ENCODE results near the gene HES2. TPM values are rescaled to one million over a fixed set of nuclear protein-coding genes. Genes with fewer than 3 reads are reported as not detected.

The HES2 gene, protein sequence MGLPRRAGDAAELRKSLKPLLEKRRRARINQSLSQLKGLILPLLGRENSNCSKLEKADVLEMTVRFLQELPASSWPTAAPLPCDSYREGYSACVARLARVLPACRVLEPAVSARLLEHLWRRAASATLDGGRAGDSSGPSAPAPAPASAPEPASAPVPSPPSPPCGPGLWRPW
- total RNA-seq (0.27 and 0.44 TPM in 2 replicates), polyA plus RNA-seq (0.36 and 1.2 TPM in 2 replicates)

DNA sequence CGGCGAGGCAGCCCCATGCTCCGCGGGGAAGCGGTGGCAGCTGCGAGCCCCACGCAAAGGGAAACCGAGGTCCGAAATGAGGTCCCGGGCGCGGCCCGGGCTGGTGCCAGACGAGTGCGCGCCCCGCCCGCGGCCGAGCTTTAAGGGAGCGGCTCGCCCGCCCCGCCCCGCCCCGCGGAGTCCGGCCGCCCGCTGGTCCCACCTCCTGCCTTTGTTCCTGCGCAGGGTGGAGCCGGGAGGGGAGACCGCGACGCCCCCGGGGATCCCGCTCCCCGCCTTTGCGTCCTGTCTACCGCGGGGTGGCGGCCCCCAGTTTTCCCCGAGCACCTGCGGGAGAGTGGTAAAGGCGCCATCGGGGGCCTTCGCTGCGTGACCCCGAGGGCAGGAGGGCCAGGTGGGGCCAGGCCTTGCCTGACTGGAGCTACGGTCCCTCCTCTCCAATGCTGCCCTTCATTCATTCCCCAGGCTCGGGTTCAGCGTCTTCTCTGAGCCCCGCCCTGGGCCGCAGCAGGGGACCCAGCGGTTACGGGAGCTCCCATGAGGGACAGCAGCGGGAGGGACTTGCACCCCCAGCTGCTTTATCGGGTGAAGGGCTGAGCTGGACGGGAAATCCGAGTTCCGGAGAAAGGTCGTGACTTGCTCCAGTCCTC, at the start of gene HES2:
TSS of gene HES2 (minus strand) at position 116 of the 650 bp plus-strand sequence. CDS start at position 17, 99 bp downstream.
- Histone ChIP-seq H3K27ac (no peak within 1 kb of the TSS), H3K79me2 (no peaks in the 10 kb centered on the region), H4K20me1 (ENCODE audit: insufficient read depth, poor library complexity, severe bottlenecking) (no peaks in the 10 kb centered on the region), H3K4me3 (peak within 1 kb of the TSS; percentile 10), H3K4me1 (ENCODE audit: insufficient read depth) (peaks cover 27% of the 10 kb centered on the region), H3K9me3 (ENCODE audit: low read depth) (no peaks in the 10 kb centered on the region), H3K4me2 (peak within 1 kb of the TSS; percentile 88), H3K27me3 (peaks cover 84% of the 10 kb centered on the region), H3K36me3 (replicated peaks; ENCODE audit: insufficient read depth, low read depth) (no peaks in the 10 kb centered on the region), H2AFZ (peak within 1 kb of the TSS; percentile 56), H3K9me2 (replicated peaks; ENCODE audit: insufficient read depth) (no peaks in the 10 kb centered on the region)
- peak; percentile 48 for DNase-seq (ENCODE audit: low spot score)
- TF ChIP-seq EZH2phosphoT487 (IDR thresholded peaks at IDR 0.05; ENCODE audit: low read depth, severe bottlenecking, unreplicated experiment), result peak; percentile 53
- TF ChIP-seq EZH2 (IDR thresholded peaks at IDR 0.05; ENCODE audit: borderline replicate concordance), result peak; percentile 76
- TF ChIP-seq, protein P1, sequence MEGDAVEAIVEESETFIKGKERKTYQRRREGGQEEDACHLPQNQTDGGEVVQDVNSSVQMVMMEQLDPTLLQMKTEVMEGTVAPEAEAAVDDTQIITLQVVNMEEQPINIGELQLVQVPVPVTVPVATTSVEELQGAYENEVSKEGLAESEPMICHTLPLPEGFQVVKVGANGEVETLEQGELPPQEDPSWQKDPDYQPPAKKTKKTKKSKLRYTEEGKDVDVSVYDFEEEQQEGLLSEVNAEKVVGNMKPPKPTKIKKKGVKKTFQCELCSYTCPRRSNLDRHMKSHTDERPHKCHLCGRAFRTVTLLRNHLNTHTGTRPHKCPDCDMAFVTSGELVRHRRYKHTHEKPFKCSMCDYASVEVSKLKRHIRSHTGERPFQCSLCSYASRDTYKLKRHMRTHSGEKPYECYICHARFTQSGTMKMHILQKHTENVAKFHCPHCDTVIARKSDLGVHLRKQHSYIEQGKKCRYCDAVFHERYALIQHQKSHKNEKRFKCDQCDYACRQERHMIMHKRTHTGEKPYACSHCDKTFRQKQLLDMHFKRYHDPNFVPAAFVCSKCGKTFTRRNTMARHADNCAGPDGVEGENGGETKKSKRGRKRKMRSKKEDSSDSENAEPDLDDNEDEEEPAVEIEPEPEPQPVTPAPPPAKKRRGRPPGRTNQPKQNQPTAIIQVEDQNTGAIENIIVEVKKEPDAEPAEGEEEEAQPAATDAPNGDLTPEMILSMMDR (IDR thresholded peaks at IDR 0.05; ENCODE audit: poor library complexity), result no peak
- WGBS (ENCODE audit: low lambda C conversion rate, missing lambda C conversion rate), result 3% methylated on average over 38 of the region's 62 CpGs

DNA sequence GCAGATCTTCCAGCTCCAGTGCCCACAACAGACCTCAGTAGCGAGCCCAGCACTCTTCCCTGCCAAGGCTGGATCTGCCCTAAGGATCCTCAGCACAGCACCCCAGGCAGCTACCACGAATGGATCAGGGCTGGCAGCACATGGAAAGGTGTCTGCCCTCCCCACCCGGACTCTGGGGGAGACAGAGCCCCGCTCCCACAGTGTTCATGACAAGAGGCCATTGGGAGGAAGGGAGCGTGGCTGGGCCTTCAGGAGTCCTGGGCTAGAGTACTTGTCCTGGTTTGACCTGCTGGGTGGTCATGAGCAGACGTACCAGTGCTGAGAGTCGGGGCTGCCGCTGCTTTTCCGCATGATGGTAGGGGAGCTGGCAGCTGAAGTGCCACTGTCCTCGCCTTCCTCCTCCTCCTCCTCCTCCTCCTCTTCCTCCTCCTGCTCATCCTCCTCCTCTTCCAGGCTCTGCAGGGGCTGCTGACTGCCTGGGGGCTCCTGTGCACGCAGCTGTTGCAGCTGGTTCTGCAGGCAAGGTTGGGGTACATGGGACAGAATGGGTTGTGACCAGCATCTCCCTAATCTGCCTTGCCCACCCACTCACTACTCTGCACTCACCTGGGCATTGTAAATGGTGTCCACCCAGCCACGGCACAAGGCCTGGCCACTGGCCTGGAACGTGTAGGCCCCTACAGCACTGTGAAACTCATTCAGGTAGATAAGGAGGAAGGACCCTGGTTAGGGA, 49.2 kb upstream of the HES2 start:
- no peaks in the 10 kb centered on the region for H3K27me3 ChIP-seq
- no peak overlapping the region for H3K27ac ChIP-seq
- no peaks in the 10 kb centered on the region for H3K9me2 ChIP-seq (replicated peaks; ENCODE audit: insufficient read depth)
- no peaks in the 10 kb centered on the region for H4K20me1 ChIP-seq (ENCODE audit: insufficient read depth, poor library complexity, severe bottlenecking)
- no peak overlapping the region for H3K4me2 ChIP-seq
- no peaks in the 10 kb centered on the region for H3K9me3 ChIP-seq (ENCODE audit: low read depth)
- no peaks in the 10 kb centered on the region for H3K4me1 ChIP-seq (ENCODE audit: insufficient read depth)
- no peaks in the 10 kb centered on the region for H3K79me2 ChIP-seq
- H3K4me3 ChIP-seq, result no peak overlapping the region
- DNase-seq (ENCODE audit: low spot score), result no peak
- TF ChIP-seq EZH2phosphoT487 (IDR thresholded peaks at IDR 0.05; ENCODE audit: low read depth, severe bottlenecking, unreplicated experiment) (no peak), EZH2 (IDR thresholded peaks at IDR 0.05; ENCODE audit: borderline replicate concordance) (no peak)
- TF ChIP-seq, protein P1 (IDR thresholded peaks at IDR 0.05; ENCODE audit: poor library complexity), result no peak
- H2AFZ ChIP-seq, result no peak overlapping the region
- H3K36me3 ChIP-seq (replicated peaks; ENCODE audit: insufficient read depth, low read depth), result no peaks in the 10 kb centered on the region
- WGBS (ENCODE audit: low lambda C conversion rate, missing lambda C conversion rate), result 96% methylated on average over 12 of the region's 13 CpGs

DNA sequence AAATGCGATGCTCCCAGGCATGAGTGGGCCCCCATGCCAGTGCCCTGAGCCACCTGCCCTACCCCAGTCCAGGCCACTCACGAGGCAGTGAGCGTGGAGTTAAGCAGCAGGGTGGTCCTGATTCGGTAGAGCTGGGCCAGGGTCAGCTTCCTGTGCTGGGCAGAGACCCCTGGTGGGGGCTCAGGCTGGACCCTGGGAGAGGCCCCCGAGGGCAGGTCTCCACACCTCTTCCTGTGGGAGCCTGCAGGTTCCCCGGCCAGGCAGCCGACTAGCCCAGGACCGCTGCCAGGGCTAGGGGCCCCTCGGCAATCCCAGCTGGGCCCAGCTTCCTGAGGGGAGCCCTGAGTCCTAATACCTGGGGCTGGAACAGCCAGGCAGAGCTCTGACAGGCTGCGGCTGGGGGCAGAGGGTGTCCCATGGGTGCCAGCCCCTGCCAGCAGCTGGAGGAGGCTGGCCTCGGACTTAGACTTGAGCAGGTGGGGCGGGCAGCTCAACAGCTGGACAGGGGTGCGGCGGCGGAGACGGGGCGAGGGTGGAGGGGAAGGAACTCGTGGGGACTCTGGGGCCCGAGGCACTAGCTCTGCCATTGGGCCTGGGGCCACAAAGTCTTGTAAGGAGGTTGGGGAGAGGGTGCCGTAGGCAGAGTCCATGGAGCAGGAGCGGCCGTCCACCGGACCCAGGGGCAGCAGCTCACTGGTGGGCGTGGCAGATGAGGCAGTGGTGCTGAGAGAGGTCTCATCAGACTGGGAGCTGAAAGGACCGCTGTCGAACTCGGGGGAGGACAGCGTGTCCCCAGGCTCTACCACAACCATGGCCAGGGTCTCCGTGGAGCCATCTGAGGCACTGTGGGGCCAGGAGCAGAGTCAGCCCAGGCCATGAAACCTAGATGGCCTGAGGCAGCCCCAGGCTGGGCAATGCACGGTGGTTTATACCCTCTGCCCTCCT, 48.3 kb upstream of the HES2 start:
- Histone ChIP-seq H3K4me3 (no peak overlapping the region), H3K9me3 (ENCODE audit: low read depth) (no peaks in the 10 kb centered on the region), H3K27ac (no peak overlapping the region), H3K4me2 (no peak overlapping the region), H3K36me3 (replicated peaks; ENCODE audit: insufficient read depth, low read depth) (no peaks in the 10 kb centered on the region), H2AFZ (no peak overlapping the region), H4K20me1 (ENCODE audit: insufficient read depth, poor library complexity, severe bottlenecking) (no peaks in the 10 kb centered on the region), H3K79me2 (no peaks in the 10 kb centered on the region), H3K27me3 (no peaks in the 10 kb centered on the region), H3K9me2 (replicated peaks; ENCODE audit: insufficient read depth) (no peaks in the 10 kb centered on the region), H3K4me1 (ENCODE audit: insufficient read depth) (no peaks in the 10 kb centered on the region)
- no peak for TF ChIP-seq EZH2 (IDR thresholded peaks at IDR 0.05; ENCODE audit: borderline replicate concordance)
- TF ChIP-seq, protein P1 (IDR thresholded peaks at IDR 0.05; ENCODE audit: poor library complexity), result no peak
- TF ChIP-seq EZH2phosphoT487 (IDR thresholded peaks at IDR 0.05; ENCODE audit: low read depth, severe bottlenecking, unreplicated experiment), result no peak
- 92% methylated on average over 23 of the region's 30 CpGs for WGBS (ENCODE audit: low lambda C conversion rate, missing lambda C conversion rate)
- no peak for DNase-seq (ENCODE audit: low spot score)
